IMR-90 (cell line): Measurements from ENCODE around the gene OTOG. TPM values are rescaled to one million over a fixed set of nuclear protein-coding genes. Genes with fewer than 3 reads are reported as not detected.

Source experiments
- ATAC-seq: fragments of 200-7000 bp; cut with Tn5 transposase; 2 replicates; pipeline ENCODE4 v1.9.1; 2020; ENCODE audit warnings: low read depth, mild to moderate bottlenecking, moderate library complexity
- BruUV-seq: library from RNA; stranded (reverse); fragments of 400-500 nt; replicated peaks from 2 replicates; lab custom pipeline; 2021; lab: Mats Ljungman, UMichigan
- CTCF ChIA-PET: fragments of 300-600 bp; formaldehyde crosslinking; extraction: SDS; loops from one replicate; lab custom pipeline; 2021; ENCODE audit warnings: antibody characterized with exemption; lab: Yijun Ruan, JAX
- POLR2A ChIA-PET: fragments of 300-600 bp; sonication (Branson Sonifier 250); formaldehyde crosslinking; loops from one replicate; lab custom pipeline; 2022; ENCODE audit warnings: antibody characterized with exemption; ENCODE audit not compliant: unreplicated experiment; lab: Charles Lee
- DNase-seq: peaks from one replicate; pipeline ENCODE4 v3.0.0; 2013
- H2AFZ ChIP-seq: replicated peaks from 2 replicates; pipeline ENCODE3; 2013; ENCODE audit warnings: low read length, mild to moderate bottlenecking; ENCODE audit not compliant: poor library complexity
- H2AK5ac ChIP-seq: 2 replicates; pipeline ENCODE4 v1.6.1; 2013; ENCODE audit warnings: low read depth, low read length, inconsistent platforms
- H2AK9ac ChIP-seq: replicated peaks from 2 replicates; pipeline ENCODE3; 2013; ENCODE audit warnings: mild to moderate bottlenecking, low read depth, low read length, moderate library complexity; ENCODE audit not compliant: poor library complexity
- H2BK120ac ChIP-seq: 2 replicates; pipeline ENCODE4 v1.6.1; 2013; ENCODE audit warnings: low read depth, low read length, inconsistent platforms
- H2BK15ac ChIP-seq: 3 replicates; pipeline ENCODE4 v1.6.1; 2013; ENCODE audit warnings: low read depth, low read length, inconsistent platforms
- H2BK20ac ChIP-seq: 2 replicates; pipeline ENCODE4 v1.6.1; 2013; ENCODE audit warnings: low read depth, mild to moderate bottlenecking, inconsistent platforms, low read length, moderate library complexity
- H2BK5ac ChIP-seq: 2 replicates; pipeline ENCODE4 v1.6.1; 2013; ENCODE audit warnings: mild to moderate bottlenecking, low read depth, low read length, inconsistent platforms; ENCODE audit not compliant: poor library complexity, severe bottlenecking
- H3K14ac ChIP-seq: replicated peaks from 2 replicates; pipeline ENCODE4 v1.6.1; 2013; ENCODE audit warnings: low read depth, low read length, inconsistent platforms
- H3K18ac ChIP-seq: 2 replicates; pipeline ENCODE4 v1.6.1; 2013; ENCODE audit warnings: low read depth, low read length, control low read depth
- H3K23ac ChIP-seq: 2 replicates; pipeline ENCODE4 v1.6.1; 2013; ENCODE audit warnings: low read depth, low read length, inconsistent platforms
- H3K27ac ChIP-seq: 2 replicates; pipeline ENCODE4 v1.5.1; 2013; ENCODE audit warnings: mild to moderate bottlenecking, control low read depth, low read length; ENCODE audit not compliant: insufficient read depth
- H3K27me3 ChIP-seq: 2 replicates; pipeline ENCODE4 v1.6.1; 2013; ENCODE audit warnings: low read length; ENCODE audit not compliant: control insufficient read depth, insufficient read depth
- H3K36me3 ChIP-seq: 2 replicates; pipeline ENCODE4 v1.6.1; 2013; ENCODE audit warnings: low read length, mixed read lengths; ENCODE audit not compliant: control insufficient read depth, insufficient read depth
- H3K4ac ChIP-seq: 2 replicates; pipeline ENCODE4 v1.6.1; 2013; ENCODE audit warnings: low read depth, low read length, inconsistent platforms
- H3K4me1 ChIP-seq: 2 replicates; pipeline ENCODE4 v1.6.1; 2013; ENCODE audit warnings: low read length, mixed read lengths; ENCODE audit not compliant: control insufficient read depth, insufficient read depth
- H3K4me2 ChIP-seq: 2 replicates; pipeline ENCODE4 v1.6.1; 2013; ENCODE audit warnings: low read depth, mild to moderate bottlenecking, control low read depth, low read length, moderate library complexity
- H3K4me3 ChIP-seq: 2 replicates; pipeline ENCODE4 v1.5.1; 2013; ENCODE audit warnings: low read depth, mild to moderate bottlenecking, control low read depth, low read length, moderate library complexity; ENCODE audit not compliant: insufficient read depth
- H3K56ac ChIP-seq: 2 replicates; pipeline ENCODE4 v1.6.1; 2013; ENCODE audit warnings: low read length, inconsistent platforms; ENCODE audit not compliant: insufficient read depth; ENCODE audit errors: extremely low read depth
- H3K79me1 ChIP-seq, 2 experiments: 2 replicates each; pipeline ENCODE4 v1.6.1; 2013; ENCODE audit warnings: low read length in 2 of 2, inconsistent platforms in 1 of 2, low read depth in 1 of 2
- H3K9ac ChIP-seq: 2 replicates; pipeline ENCODE4 v1.6.1; 2013; ENCODE audit warnings: low read depth, low read length, control low read depth
- H3K9me1 ChIP-seq: 2 replicates; pipeline ENCODE4 v1.6.1; 2013; ENCODE audit warnings: low read length, inconsistent platforms; ENCODE audit not compliant: insufficient read depth
- H3K9me3 ChIP-seq: 2 replicates; pipeline ENCODE4 v1.6.1; 2013; ENCODE audit warnings: low read length; ENCODE audit not compliant: control insufficient read depth, insufficient read depth
- H4K20me1 ChIP-seq: 2 replicates; pipeline ENCODE4 v1.6.1; 2013; ENCODE audit warnings: low read length, inconsistent platforms; ENCODE audit not compliant: insufficient read depth
- H4K5ac ChIP-seq: 2 replicates; pipeline ENCODE4 v1.6.1; 2013; ENCODE audit warnings: mild to moderate bottlenecking, low read depth, low read length, control low read depth
- H4K8ac ChIP-seq, 2 experiments: 2 replicates each; pipeline ENCODE4 v1.6.1; 2013; ENCODE audit warnings: low read depth in 2 of 2, low read length in 2 of 2, control low read depth in 1 of 2, inconsistent platforms in 1 of 2
- H4K91ac ChIP-seq: 2 replicates; pipeline ENCODE4 v1.6.1; 2013; ENCODE audit warnings: low read depth, low read length, inconsistent platforms; ENCODE audit not compliant: insufficient read depth
- BHLHE40 ChIP-seq: fragments of 150-350 bp; IDR thresholded peaks from 2 replicates; pipeline ENCODE4 v1.6.1; 2016; ENCODE audit warnings: mild to moderate bottlenecking, low read depth, low read length
- CHD1 ChIP-seq: IDR thresholded peaks from 2 replicates; pipeline ENCODE4 v1.6.1; 2012; ENCODE audit warnings: low read depth, low read length, improper control_type of control experiment
- CTCF ChIP-seq: conservative IDR thresholded peaks from 2 replicates; pipeline ENCODE4 v1.5.1; 2012; ENCODE audit warnings: mild to moderate bottlenecking, low read depth, low read length, improper control_type of control experiment
- ELK1 ChIP-seq: fragments of 150-350 bp; IDR thresholded peaks from 2 replicates; pipeline ENCODE4 v1.6.1; 2016; ENCODE audit warnings: low read depth, mild to moderate bottlenecking, low read length, moderate library complexity, borderline replicate concordance
- FOS ChIP-seq: fragments of 150-350 bp; IDR thresholded peaks from 2 replicates; pipeline ENCODE4 v1.6.1; 2016; ENCODE audit warnings: low read depth, low read length
- MAFK ChIP-seq: IDR thresholded peaks from 2 replicates; pipeline ENCODE4 v1.6.1; 2012; ENCODE audit warnings: low read depth, low read length, improper control_type of control experiment
- MAZ ChIP-seq: IDR thresholded peaks from 2 replicates; pipeline ENCODE4 v1.6.1; 2012; ENCODE audit warnings: low read depth, mild to moderate bottlenecking, low read length, improper control_type of control experiment, moderate library complexity, borderline replicate concordance
- MXI1 ChIP-seq: IDR thresholded peaks from 2 replicates; pipeline ENCODE4 v1.6.1; 2012; ENCODE audit warnings: low read depth, mild to moderate bottlenecking, low read length, moderate library complexity, borderline replicate concordance
- NFE2L2 ChIP-seq: fragments of 150-350 bp; IDR thresholded peaks from 2 replicates; pipeline ENCODE4 v1.6.1; 2016; ENCODE audit warnings: low read depth, mild to moderate bottlenecking, low read length
- POLR2A ChIP-seq: IDR thresholded peaks from 2 replicates; pipeline ENCODE4 v1.6.1; 2012; ENCODE audit warnings: mild to moderate bottlenecking, low read depth, low read length
- RAD21 ChIP-seq: IDR thresholded peaks from 2 replicates; pipeline ENCODE4 v1.6.1; 2012; ENCODE audit warnings: low read length, improper control_type of control experiment
- WGBS, 2 experiments: methylation state at CpG; one replicate each; pipeline versions ENCODE4 v1.1.5 to v1.1.7; 2013; ENCODE audit warnings: missing lambda C conversion rate in 2 of 2; ENCODE audit not compliant: insufficient read length in 1 of 2; ENCODE audit errors: extremely low coverage in 2 of 2; 5-methylcytosine and 5-hydroxymethylcytosine counted together
- dilution Hi-C: fragments of 300-500 bp; cut with HindIII; formaldehyde crosslinking; loops from one replicate; pipeline ENCODE4 v1.14.3; 2018; ENCODE audit warnings: low sequenced_read_pairs; ENCODE audit not compliant: unreplicated experiment
- in situ Hi-C: fragments of 300-500 bp; cut with MboI; formaldehyde crosslinking; loops from 3 replicates; pipeline ENCODE4 v1.14.3; 2019; ENCODE audit warnings: low sequenced_read_pairs, inconsistent platforms, mixed read lengths
- intact Hi-C: fragments of 100-400 bp; cut with micrococcal nuclease; formaldehyde crosslinking; loops from 2 replicates; pipeline ENCODE4 v1.10.0; 2022
- polyA plus RNA-seq, 3 experiments: library from polyadenylated mRNA; depleted of rRNA; stranded (reverse); fragments of >200 nt; gene quantifications; 2 replicates each; pipeline ENCODE4 v1.2.3, GENCODE V29; 2012; ENCODE audit warnings: low replicate concordance in 1 of 3
- total RNA-seq: library from RNA; depleted of rRNA; stranded (reverse); fragments of >200 nt; gene quantifications from 2 replicates; pipeline ENCODE4 v1.2.3, GENCODE V29; 2012

The OTOG gene
- total and polyA plus RNA-seq, 2 of the 4 experiments (the other 2 are of a cell fraction), result not detected

DNA sequence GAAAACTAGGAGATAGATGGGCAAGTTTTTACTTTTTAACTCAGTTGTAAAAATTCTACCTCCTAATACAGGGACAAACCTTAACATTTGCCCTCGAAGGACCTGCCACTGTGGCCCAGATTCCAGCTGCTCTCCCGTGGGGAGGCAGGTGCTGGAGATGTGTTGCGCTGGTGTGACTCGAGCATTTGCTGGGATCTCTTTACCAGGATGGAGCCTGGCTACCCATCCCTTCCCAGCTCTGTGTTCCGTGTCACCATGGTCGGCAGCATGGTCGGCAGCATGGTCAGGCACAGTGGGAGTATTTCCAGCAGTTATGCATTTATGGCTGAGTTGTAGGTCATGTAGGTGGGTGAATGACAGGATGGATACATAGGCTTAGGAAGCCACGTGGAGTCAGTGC is 41.1 kb downstream of the OTOG start:
- POLR2A ChIA-PET, result no interaction called here
- no TSS peak for BruUV-seq

More for the DNA sequence above, 41.1 kb downstream of the OTOG start:
- Histone ChIP-seq H4K5ac (no peak overlapping the region), H3K4me1 (no peaks in the 10 kb centered on the region), H4K91ac (no peak overlapping the region), H2AK5ac (no peak overlapping the region), H2AK9ac (no peak overlapping the region), H4K20me1 (no peaks in the 10 kb centered on the region), H2AFZ (no peak overlapping the region), H2BK15ac (no peak overlapping the region), H3K9me3 (no peaks in the 10 kb centered on the region), H2BK20ac (no peak overlapping the region), H3K9ac (no peak overlapping the region), H3K18ac (no peak overlapping the region), H4K8ac (no peak overlapping the region), H3K14ac (no peak overlapping the region), H2BK5ac (no peak overlapping the region), H3K79me1 (no peaks in the 10 kb centered on the region), H3K23ac (no peak overlapping the region), H3K27ac (no peak overlapping the region), H3K56ac (no peak overlapping the region), H3K9me1 (no peaks in the 10 kb centered on the region), H2BK120ac (no peak overlapping the region), H3K4ac (no peak overlapping the region), H3K4me3 (no peak overlapping the region), H3K27me3 (peaks cover 3% of the 10 kb centered on the region), H3K4me2 (no peak overlapping the region), H3K36me3 (no peaks in the 10 kb centered on the region)
- DNase-seq, result no peak
- dilution Hi-C loops, result no loop called here
- no peak for TF ChIP-seq ELK1
- TF ChIP-seq NFE2L2, result no peak
- TF ChIP-seq RAD21, result no peak
- no peak for TF ChIP-seq MAFK
- no peak for TF ChIP-seq FOS
- no peak for TF ChIP-seq CTCF
- TF ChIP-seq MAZ, result no peak
- no peak for TF ChIP-seq MXI1
- no peak for TF ChIP-seq CHD1
- TF ChIP-seq BHLHE40, result no peak
- no peak for TF ChIP-seq POLR2A
- intact Hi-C loops, result no loop called here
- CTCF ChIA-PET, result no interaction called here
- in situ Hi-C loops, result no loop called here
- ATAC-seq, result no peak
- 64% methylated on average over 5 of the region's 8 CpGs; no CpG with 5 or more reads in 1 of the 2 experiments for WGBS, 2 experiments
